ENCODE data around the gene CDSN. TPM values are rescaled to one million over a fixed set of nuclear protein-coding genes. Genes with fewer than 3 reads are reported as not detected.
A peak's percentile ranks its signal among the peaks of the same experiment; 100 is the strongest.

CDSN gene
- total RNA-seq, 3 donors from 2014 or later: 0.59 TPM; not detected in 2

DNA sequence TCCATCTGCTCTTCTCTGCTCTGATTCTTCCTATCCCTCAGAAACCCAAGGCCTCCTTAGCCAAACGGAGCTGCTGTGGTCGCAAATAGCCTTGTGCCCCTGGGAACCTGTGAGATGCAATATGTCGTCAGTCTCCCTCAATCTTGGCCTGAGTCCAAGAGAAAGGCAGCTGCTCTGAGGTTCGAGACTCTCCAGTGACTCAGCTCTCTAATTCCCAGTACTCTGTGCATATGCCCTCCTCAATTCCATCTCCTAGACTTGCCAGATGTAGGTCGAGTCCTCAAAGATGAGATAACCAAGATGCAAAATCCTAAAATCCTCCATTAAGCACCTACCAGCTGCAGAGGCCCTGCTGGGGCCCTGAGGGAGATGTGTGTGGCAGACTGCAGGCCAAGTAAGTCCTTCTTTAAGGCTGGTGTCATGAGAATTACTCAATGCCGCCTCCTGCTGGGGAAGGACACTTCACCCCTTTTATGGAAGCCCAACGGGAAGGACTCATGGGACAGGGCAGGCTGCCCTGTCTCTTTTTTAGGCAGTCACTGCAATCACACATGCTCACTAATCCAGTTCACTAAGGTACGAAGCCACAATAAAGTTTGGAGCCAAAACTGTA is 36.4 kb downstream of the CDSN start:
- Histone ChIP-seq H3K27me3 (no peaks in the 10 kb centered on the region), H3K4me1 (no peaks in the 10 kb centered on the region), H3K9me3 (no peaks in the 10 kb centered on the region), H3K4me3 (no peak overlapping the region), H3K27ac (no peak overlapping the region), H3K36me3 (no peaks in the 10 kb centered on the region)
- TF ChIP-seq, protein P1, sequence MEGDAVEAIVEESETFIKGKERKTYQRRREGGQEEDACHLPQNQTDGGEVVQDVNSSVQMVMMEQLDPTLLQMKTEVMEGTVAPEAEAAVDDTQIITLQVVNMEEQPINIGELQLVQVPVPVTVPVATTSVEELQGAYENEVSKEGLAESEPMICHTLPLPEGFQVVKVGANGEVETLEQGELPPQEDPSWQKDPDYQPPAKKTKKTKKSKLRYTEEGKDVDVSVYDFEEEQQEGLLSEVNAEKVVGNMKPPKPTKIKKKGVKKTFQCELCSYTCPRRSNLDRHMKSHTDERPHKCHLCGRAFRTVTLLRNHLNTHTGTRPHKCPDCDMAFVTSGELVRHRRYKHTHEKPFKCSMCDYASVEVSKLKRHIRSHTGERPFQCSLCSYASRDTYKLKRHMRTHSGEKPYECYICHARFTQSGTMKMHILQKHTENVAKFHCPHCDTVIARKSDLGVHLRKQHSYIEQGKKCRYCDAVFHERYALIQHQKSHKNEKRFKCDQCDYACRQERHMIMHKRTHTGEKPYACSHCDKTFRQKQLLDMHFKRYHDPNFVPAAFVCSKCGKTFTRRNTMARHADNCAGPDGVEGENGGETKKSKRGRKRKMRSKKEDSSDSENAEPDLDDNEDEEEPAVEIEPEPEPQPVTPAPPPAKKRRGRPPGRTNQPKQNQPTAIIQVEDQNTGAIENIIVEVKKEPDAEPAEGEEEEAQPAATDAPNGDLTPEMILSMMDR (IDR thresholded peaks at IDR 0.05): no peak
- TF ChIP-seq POLR2AphosphoS5 (IDR thresholded peaks at IDR 0.05) (no peak), POLR2A (IDR thresholded peaks at IDR 0.05) (no peak)
- intact Hi-C loops (cut with DNase I; ENCODE audit: low total_unique reads): no loop called here
- no peak for DNase-seq (ENCODE audit: low spot score in 2 of 2)

DNA sequence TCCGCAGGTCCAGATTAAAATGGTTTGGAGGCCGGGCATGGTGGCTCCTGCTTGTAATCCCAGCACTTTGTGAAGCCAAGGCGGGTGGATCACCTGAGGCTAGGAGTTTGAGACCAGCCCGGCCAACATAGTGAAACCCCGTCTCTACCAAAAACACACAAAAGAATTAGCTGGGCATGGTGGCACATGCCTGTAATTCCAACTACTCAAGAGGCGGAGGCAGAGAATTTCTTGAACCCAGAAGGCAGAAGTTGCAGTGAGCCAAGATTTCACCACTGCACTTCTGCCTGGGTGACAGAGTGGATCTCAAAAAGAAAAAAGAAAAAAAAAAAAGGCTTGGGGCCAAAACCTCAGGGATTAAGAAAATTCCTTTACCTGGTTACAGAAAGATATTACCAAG is 38.4 kb downstream of the CDSN start:
- no peaks in the 10 kb centered on the region for H3K36me3 ChIP-seq
- H3K27ac ChIP-seq: no peak overlapping the region
- no peak overlapping the region for H3K4me3 ChIP-seq
- DNase-seq (ENCODE audit: low spot score in 2 of 2): peak in 1 of 2 donors; percentile 71
- H3K9me3 ChIP-seq: no peaks in the 10 kb centered on the region
- H3K27me3 ChIP-seq: no peaks in the 10 kb centered on the region
- no peaks in the 10 kb centered on the region for H3K4me1 ChIP-seq
- intact Hi-C loops (cut with DNase I; ENCODE audit: low total_unique reads): no loop called here
- TF ChIP-seq POLR2AphosphoS5 (IDR thresholded peaks at IDR 0.05): no peak
- no peak for TF ChIP-seq POLR2A (IDR thresholded peaks at IDR 0.05)
- TF ChIP-seq, protein P1 (IDR thresholded peaks at IDR 0.05): no peak

DNA sequence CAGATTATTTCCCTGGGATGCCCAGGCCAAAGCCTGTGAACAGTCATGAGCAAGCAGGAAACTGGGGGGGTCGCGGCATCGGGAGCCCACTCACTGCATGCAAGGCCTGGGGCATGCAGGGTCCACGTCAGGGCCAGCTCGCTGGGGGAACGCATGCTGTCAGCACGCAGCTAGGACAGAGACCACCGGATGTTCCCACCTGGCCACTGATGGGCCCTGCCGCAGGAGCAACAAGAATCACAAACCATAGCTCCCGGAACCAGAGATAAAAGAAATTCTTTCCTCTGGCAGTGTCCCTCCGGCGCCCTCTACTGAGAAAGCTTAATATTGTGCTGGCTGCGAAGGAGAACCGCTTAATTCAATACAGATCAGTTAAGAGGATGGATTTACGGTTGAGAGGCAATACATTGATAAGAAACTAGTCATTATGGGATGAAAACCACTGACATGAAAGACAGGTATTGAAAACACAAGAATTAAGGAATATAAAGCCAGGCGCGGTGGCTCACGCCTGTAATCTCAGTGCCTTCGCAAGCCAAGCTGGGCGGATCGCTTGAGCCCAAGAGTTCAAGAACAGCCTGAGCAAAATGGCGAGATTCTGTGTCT is 40.5 kb downstream of the CDSN start:
- no peaks in the 10 kb centered on the region for H3K27me3 ChIP-seq
- H3K36me3 ChIP-seq: no peaks in the 10 kb centered on the region
- peak; percentile 50 to 60 for DNase-seq (ENCODE audit: low spot score in 2 of 2)
- no peak overlapping the region for H3K27ac ChIP-seq
- no peaks in the 10 kb centered on the region for H3K9me3 ChIP-seq
- TF ChIP-seq, protein P1 (IDR thresholded peaks at IDR 0.05): peak; percentile 58 to 75 (median 71)
- TF ChIP-seq POLR2AphosphoS5 (IDR thresholded peaks at IDR 0.05): no peak
- TF ChIP-seq POLR2A (IDR thresholded peaks at IDR 0.05): no peak
- intact Hi-C loops (cut with DNase I; ENCODE audit: low total_unique reads): loop anchor here (10.0 kb wide), 1 partner anchor 165 kb away; the partner anchor contains the start of gene VARS2
- peak overlapping the region in 2 of 3 donors; percentile 33 to 55 for H3K4me3 ChIP-seq
- no peaks in the 10 kb centered on the region for H3K4me1 ChIP-seq

DNA sequence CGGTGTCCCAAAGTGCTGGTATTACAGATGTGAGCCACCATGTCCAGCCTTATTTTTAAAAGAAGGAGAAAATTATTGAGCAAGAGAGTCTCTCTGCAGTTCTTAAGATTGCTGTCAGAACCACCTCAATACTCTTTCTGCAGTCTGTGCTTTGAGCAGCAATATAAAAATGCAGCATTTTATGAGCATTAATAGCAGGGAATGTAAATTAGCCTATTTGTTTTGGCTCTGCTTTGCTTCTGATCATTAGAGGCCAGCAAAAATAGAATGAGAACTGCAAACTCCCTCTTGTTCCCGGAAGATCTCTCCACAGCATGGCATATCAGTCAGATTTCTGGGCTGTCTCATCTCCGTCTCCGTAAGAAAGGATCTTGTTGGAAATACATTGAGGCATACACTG is 43.6 kb downstream of the CDSN start:
- Histone ChIP-seq H3K4me3 (no peak overlapping the region), H3K36me3 (no peaks in the 10 kb centered on the region), H3K27me3 (no peaks in the 10 kb centered on the region), H3K4me1 (no peaks in the 10 kb centered on the region), H3K27ac (no peak overlapping the region), H3K9me3 (no peaks in the 10 kb centered on the region)
- intact Hi-C loops (cut with DNase I; ENCODE audit: low total_unique reads): loop anchor here (10.0 kb wide), 1 partner anchor 162 kb away; the partner anchor contains the start of gene VARS2
- no peak for DNase-seq (ENCODE audit: low spot score in 2 of 2)
- TF ChIP-seq, protein P1 (IDR thresholded peaks at IDR 0.05): no peak
- TF ChIP-seq POLR2AphosphoS5 (IDR thresholded peaks at IDR 0.05) (no peak), POLR2A (IDR thresholded peaks at IDR 0.05) (no peak)

DNA sequence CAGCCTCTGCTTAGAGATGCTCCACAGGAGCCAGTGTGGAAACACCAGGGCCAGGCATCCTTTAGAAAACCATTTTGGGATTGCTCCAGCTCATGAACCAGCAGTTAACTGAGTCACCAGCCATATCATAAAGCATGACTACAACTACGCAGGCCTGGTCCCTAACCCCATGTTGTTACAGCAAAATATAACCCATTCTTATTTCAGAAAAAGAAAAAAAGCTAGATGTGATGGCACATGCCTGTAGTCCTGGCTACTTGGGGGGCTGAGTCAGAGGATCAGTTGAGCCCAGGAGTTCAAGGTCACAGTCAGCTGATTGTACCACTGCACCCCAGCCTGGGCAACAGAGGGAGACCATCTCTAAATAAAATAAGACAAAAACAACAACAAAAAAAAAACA is 44.7 kb downstream of the CDSN start:
- DNase-seq (ENCODE audit: low spot score in 2 of 2): no peak
- Histone ChIP-seq H3K27me3 (no peaks in the 10 kb centered on the region), H3K36me3 (no peaks in the 10 kb centered on the region), H3K9me3 (no peaks in the 10 kb centered on the region), H3K4me3 (no peak overlapping the region), H3K27ac (no peak overlapping the region), H3K4me1 (no peaks in the 10 kb centered on the region)
- intact Hi-C loops (cut with DNase I; ENCODE audit: low total_unique reads): loop anchor here (10.0 kb wide), 1 partner anchor 161 kb away; the partner anchor contains the start of gene VARS2
- TF ChIP-seq POLR2AphosphoS5 (IDR thresholded peaks at IDR 0.05) (no peak), POLR2A (IDR thresholded peaks at IDR 0.05) (no peak)
- TF ChIP-seq, protein P1 (IDR thresholded peaks at IDR 0.05): no peak

Data from breast epithelium (tissue), 4 donors.